Endothelial cell of umbilical vein (primary cell): ENCODE data around the gene FAM163A. TPM values are rescaled to one million over a fixed set of nuclear protein-coding genes. Genes with fewer than 3 reads are reported as not detected.

ENCODE experiments used
- BruUV-seq: library from RNA; stranded (reverse); fragments of 400-500 nt; replicated peaks from 2 replicates; lab custom pipeline; 2021; lab: Mats Ljungman, UMichigan
- CTCF ChIA-PET: fragments of 300-600, 350-600 bp; sonication (Branson Sonifier 250); formaldehyde crosslinking; loops from one replicate; lab custom pipeline; 2021; ENCODE audit warnings: antibody characterized with exemption, inconsistent platforms; lab: Charles Lee
- POLR2A ChIA-PET: fragments of 300-600, 350-600 bp; sonication (Branson Sonifier 250); formaldehyde crosslinking; loops from one replicate; lab custom pipeline; 2021; ENCODE audit warnings: antibody characterized with exemption, inconsistent platforms; lab: Charles Lee
- DNase-seq: peaks from one replicate; pipeline ENCODE4 v3.0.0-alpha.2; 2011; ENCODE audit warnings: low read depth, low spot score
- FAIRE-seq: peaks from 2 replicates; lab custom pipeline; 2011; peaks lifted over from hg19 to GRCh38; lab: Jason Lieb, UNC
- H2AFZ ChIP-seq: 2 replicates; pipeline ENCODE4 v1.6.0; 2012; ENCODE audit warnings: low read depth, low read length, control low read depth, inconsistent platforms
- H3K27ac ChIP-seq: 2 replicates; pipeline ENCODE4 v1.5.1; 2011; ENCODE audit warnings: low read depth, mild to moderate bottlenecking, control low read depth, low read length, moderate library complexity; ENCODE audit not compliant: insufficient read depth
- H3K27me3 ChIP-seq, 2 experiments: 2 replicates each; pipeline versions ENCODE4 v1.6.0 to v1.6.1; 2011; ENCODE audit warnings: low read length in 2 of 2, mixed read lengths in 1 of 2; ENCODE audit not compliant: control insufficient read depth in 2 of 2, insufficient read depth in 2 of 2
- H3K36me3 ChIP-seq, 2 experiments: 2 replicates in 1 of 2; 3 replicates in 1 of 2; pipeline ENCODE4 v1.5.1; 2011; ENCODE audit warnings: low read length in 2 of 2, mild to moderate bottlenecking in 1 of 2, moderate library complexity in 1 of 2; ENCODE audit not compliant: control insufficient read depth in 2 of 2, insufficient read depth in 2 of 2; ENCODE audit errors: extremely low read depth in 1 of 2
- H3K4me1 ChIP-seq: 3 replicates; pipeline ENCODE4 v1.5.1; 2011; ENCODE audit warnings: mild to moderate bottlenecking, low read length; ENCODE audit not compliant: control insufficient read depth, insufficient read depth; ENCODE audit errors: extremely low read depth
- H3K4me2 ChIP-seq: 2 replicates; pipeline ENCODE4 v1.6.1; 2011; ENCODE audit warnings: low read length, control low read depth, mixed read lengths; ENCODE audit not compliant: insufficient read depth
- H3K4me3 ChIP-seq, 3 experiments: fragments of 200-600 bp in 1 of 3; sonication (generic), shearing (Covaris generic) in 1 of 3; replicated peaks in 1 of 3; 2 replicates each; pipeline ENCODE4 v1.5.1; 2011 to 2016; ENCODE audit warnings: control low read depth in 3 of 3, low read length in 3 of 3, mild to moderate bottlenecking in 2 of 3, inconsistent platforms in 1 of 3, low read depth in 1 of 3, moderate library complexity in 1 of 3; ENCODE audit not compliant: insufficient read depth in 1 of 3
- H3K79me2 ChIP-seq: 2 replicates; pipeline ENCODE4 v1.6.0; 2012; ENCODE audit warnings: low read length, inconsistent platforms; ENCODE audit not compliant: control insufficient read depth, insufficient read depth
- H3K9ac ChIP-seq: replicated peaks from 2 replicates; pipeline ENCODE3; 2011; ENCODE audit warnings: low read length, control low read depth; ENCODE audit not compliant: insufficient read depth; ENCODE audit errors: extremely low read depth
- H3K9me1 ChIP-seq: replicated peaks from 3 replicates; pipeline ENCODE4 v1.6.0; 2011; ENCODE audit warnings: mild to moderate bottlenecking, low read length; ENCODE audit not compliant: control insufficient read depth, insufficient read depth; ENCODE audit errors: extremely low read depth
- H3K9me3 ChIP-seq: replicated peaks from 2 replicates; pipeline ENCODE4 v1.5.1; 2012; ENCODE audit warnings: low read length, inconsistent platforms; ENCODE audit not compliant: control insufficient read depth, insufficient read depth
- H4K20me1 ChIP-seq: replicated peaks from 2 replicates; pipeline ENCODE3; 2011; ENCODE audit warnings: mild to moderate bottlenecking, low read length; ENCODE audit not compliant: control insufficient read depth, insufficient read depth; ENCODE audit errors: extremely low read depth
- CTCF ChIP-seq, 2 donors: IDR thresholded peaks; 1 replicate in 1 of 2; 2 replicates in 1 of 2; pipeline ENCODE4 v1.5.1; 2011; ENCODE audit warnings: low read length in 2 of 2, mild to moderate bottlenecking in 2 of 2, moderate library complexity in 2 of 2, control low read depth in 1 of 2, inconsistent platforms in 1 of 2, low read depth in 1 of 2; ENCODE audit not compliant: insufficient read depth in 1 of 2; ENCODE audit errors: extremely low read depth in 1 of 2
- EZH2 ChIP-seq: IDR thresholded peaks from 2 replicates; pipeline ENCODE4 v1.6.1; 2012; ENCODE audit warnings: borderline replicate concordance, low read depth, mild to moderate bottlenecking, moderate library complexity, low read length, inconsistent platforms; ENCODE audit not compliant: severe bottlenecking
- FOS ChIP-seq: IDR thresholded peaks from 2 replicates; pipeline ENCODE4 v1.6.1; 2011; ENCODE audit warnings: mild to moderate bottlenecking, low read length, moderate library complexity, borderline replicate concordance; ENCODE audit not compliant: insufficient read depth
- GATA2 ChIP-seq: IDR thresholded peaks from 2 replicates; pipeline ENCODE4 v1.7.0; 2011; ENCODE audit warnings: low read depth, mild to moderate bottlenecking, moderate library complexity, mixed read lengths, low read length; ENCODE audit not compliant: insufficient read length, insufficient read depth
- JUN ChIP-seq: IDR thresholded peaks from 2 replicates; pipeline ENCODE4 v1.6.1; 2011; ENCODE audit warnings: borderline replicate concordance, low read depth; ENCODE audit not compliant: insufficient read length, insufficient read depth
- MAX ChIP-seq: IDR thresholded peaks from 2 replicates; pipeline ENCODE4 v1.6.1; 2011; ENCODE audit not compliant: insufficient read depth, insufficient read length
- MYC ChIP-seq: IDR thresholded peaks from one replicate; pipeline ENCODE4 v1.6.1; 2011; ENCODE audit warnings: mild to moderate bottlenecking, low read depth, low read length
- POLR2A ChIP-seq: IDR thresholded peaks from 2 replicates; pipeline ENCODE4 v1.6.1; 2012; ENCODE audit warnings: low read depth, mild to moderate bottlenecking, control low read depth, low read length
- POLR2AphosphoS5 ChIP-seq: IDR thresholded peaks from 2 replicates; pipeline ENCODE4 v1.6.1; 2012; ENCODE audit warnings: low read depth, mild to moderate bottlenecking, control low read depth, low read length, moderate library complexity; ENCODE audit not compliant: insufficient read depth
- dilution Hi-C: fragments of 300-500 bp; cut with MboI; formaldehyde crosslinking; loops from one replicate; pipeline ENCODE4 v1.15.0; 2019; ENCODE audit warnings: low sequenced_read_pairs; ENCODE audit not compliant: extremely low pct_ligation_motif_present
- intact Hi-C: fragments of 100-400 bp; cut with micrococcal nuclease; formaldehyde crosslinking; loops from one replicate; pipeline ENCODE4 v1.10.0; 2022
- polyA plus RNA-seq, 4 experiments: library from polyadenylated mRNA; depleted of rRNA in 3 of 4; stranded (reverse) in 3 of 4; unstranded in 1 of 4; fragments of >200 nt; gene quantifications; 2 replicates each; pipeline versions ENCODE4 v1.2.1 to v1.2.3, GENCODE V29; 2011 to 2012; ENCODE audit warnings: missing spikeins in 1 of 4
- total RNA-seq: library from RNA; stranded (reverse); gene quantifications from 2 replicates; pipeline ENCODE4 v1.2.3, GENCODE V29; 2021

The FAM163A gene
- total and polyA plus RNA-seq, 2 donors (not counting 3 experiments of a cell fraction or from before 2014, with no cell fraction given): not detected

DNA sequence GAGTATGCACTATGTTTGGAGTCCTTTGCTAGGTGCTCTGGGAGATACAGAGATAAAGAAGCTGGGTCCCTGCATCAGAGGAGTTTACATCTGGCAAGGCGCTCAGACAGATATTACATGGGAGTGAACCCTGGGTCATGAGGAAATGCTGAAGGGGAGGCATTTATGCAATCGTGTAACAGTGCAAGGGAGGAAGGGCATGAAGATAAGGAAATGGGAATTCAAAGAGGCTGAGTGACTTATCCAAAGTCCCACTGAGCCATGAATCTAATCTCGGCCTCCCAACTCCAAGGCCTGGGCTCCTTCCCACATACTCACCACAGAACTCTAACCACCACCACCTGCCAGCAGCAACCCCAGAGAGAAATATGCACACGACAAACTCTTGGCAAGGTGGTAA, 51.6 kb downstream of the FAM163A start:
- no TSS peak for BruUV-seq
- H4K20me1 ChIP-seq: no peaks in the 10 kb centered on the region
- no peak overlapping the region for H3K4me2 ChIP-seq
- DNase-seq (no peak), FAIRE-seq (no peak)
- no peak overlapping the region for H3K4me3 ChIP-seq
- H3K9me3 ChIP-seq: no peaks in the 10 kb centered on the region
- CTCF ChIA-PET: interaction anchor here (1.6 kb wide), 1 partner anchor 15 kb away, joined by 9 read pairs; no protein-coding TSS in a partner anchor
- intact Hi-C loops: no loop called here
- no peaks in the 10 kb centered on the region for H3K4me1 ChIP-seq
- H2AFZ ChIP-seq: no peak overlapping the region
- no peaks in the 10 kb centered on the region for H3K36me3 ChIP-seq
- H3K9ac ChIP-seq: no peak overlapping the region
- dilution Hi-C loops: no loop called here
- POLR2A ChIA-PET: no interaction called here
- no peak overlapping the region for H3K27ac ChIP-seq
- TF ChIP-seq GATA2: no peak
- TF ChIP-seq MYC: no peak
- no peak for TF ChIP-seq JUN
- no peak for TF ChIP-seq EZH2
- no peak for TF ChIP-seq CTCF (IDR thresholded peaks at IDR 0.05; ENCODE audit: extremely low read depth in 1 of 2, insufficient read depth in 1 of 2, low read depth in 1 of 2, low read length in 2 of 2)
- TF ChIP-seq POLR2A: no peak
- TF ChIP-seq POLR2AphosphoS5: no peak
- TF ChIP-seq MAX: no peak
- no peak for TF ChIP-seq FOS
- H3K79me2 ChIP-seq: no peaks in the 10 kb centered on the region
- H3K27me3 ChIP-seq: peaks cover 0 to 12% of the 10 kb centered on the region in 2 experiments
- no peaks in the 10 kb centered on the region for H3K9me1 ChIP-seq
